HCT116 (cell line): Measurements from ENCODE around the gene PTH2. TPM values are rescaled to one million over a fixed set of nuclear protein-coding genes. Genes with fewer than 3 reads are reported as not detected.

Source experiments
- ATAC-seq: fragments of 200-7000 bp; cut with Tn5 transposase; 2 replicates; pipeline ENCODE4 v1.9.1; 2020; ENCODE audit warnings: mild to moderate bottlenecking, moderate library complexity
- BruUV-seq: library from RNA; stranded (reverse); fragments of 400-500 nt; replicated peaks from 2 replicates; lab custom pipeline; 2021; lab: Mats Ljungman, UMichigan
- CTCF ChIA-PET: fragments of 300-600 bp; sonication (Branson Sonifier 250); formaldehyde crosslinking; loops from one replicate; lab custom pipeline; 2021; ENCODE audit warnings: antibody characterized with exemption; lab: Charles Lee
- POLR2A ChIA-PET: fragments of 300-600, 350-600 bp; sonication (Branson Sonifier 250); formaldehyde crosslinking; loops from one replicate; lab custom pipeline; 2021; ENCODE audit warnings: antibody characterized with exemption; lab: Charles Lee
- RAD21 ChIA-PET, 2 experiments: fragments of 300-600 bp; sonication (Branson Sonifier 250); formaldehyde crosslinking; loops; one replicate each; lab custom pipeline; 2023; ENCODE audit warnings: low total read pairs in 2 of 2; ENCODE audit not compliant: uncharacterized antibody in 2 of 2, unreplicated experiment in 2 of 2, low non-redundant PET in 1 of 2; lab: Charles Lee
- DNase-seq: peaks from one replicate; pipeline ENCODE4 v3.0.0-alpha.2; 2010; ENCODE audit warnings: low read depth, low spot score
- H2AFZ ChIP-seq: fragments of 200-600 bp; shearing (Covaris generic), sonication (generic); 2 replicates; pipeline ENCODE4 v1.6.1; 2017; ENCODE audit warnings: low read depth, mixed run types, mixed read lengths, antibody characterized with exemption, low read length; ENCODE audit not compliant: poor library complexity, severe bottlenecking
- H3K27ac ChIP-seq: 2 replicates; pipeline ENCODE4 v1.5.1; 2012; ENCODE audit warnings: low read depth, low read length
- H3K27me3 ChIP-seq: fragments of 200-600 bp; sonication (generic); 2 replicates; pipeline ENCODE4 v1.6.1; 2016; ENCODE audit warnings: mixed run types, low read length, mixed read lengths; ENCODE audit not compliant: insufficient read depth
- H3K36me3 ChIP-seq, 2 experiments: fragments of 200-500 bp in 1 of 2; fragments of 200-600 bp in 1 of 2; sonication (Bioruptor generic) in 1 of 2; sonication (generic) in 1 of 2; 2 replicates each; pipeline versions ENCODE4 v1.5.1 to v1.6.1; 2014 to 2016; ENCODE audit warnings: low read length in 2 of 2, inconsistent platforms in 1 of 2, mixed read lengths in 1 of 2, mixed run types in 1 of 2; ENCODE audit not compliant: insufficient read depth in 2 of 2, control insufficient read depth in 1 of 2
- H3K4me1 ChIP-seq, 2 experiments: fragments of 200-600 bp in 1 of 2; sonication (generic) in 1 of 2; 2 replicates each; pipeline versions ENCODE4 v1.5.1 to v1.6.1; 2012 to 2017; ENCODE audit warnings: low read length in 2 of 2, inconsistent platforms in 1 of 2, mild to moderate bottlenecking in 1 of 2, mixed read lengths in 1 of 2, mixed run types in 1 of 2, moderate library complexity in 1 of 2; ENCODE audit not compliant: insufficient read depth in 2 of 2, control insufficient read depth in 1 of 2
- H3K4me2 ChIP-seq: fragments of 200-600 bp; sonication (generic); 2 replicates; pipeline ENCODE4 v1.6.1; 2017; ENCODE audit warnings: mixed run types, low read length, mixed read lengths
- H3K4me3 ChIP-seq, 2 experiments: fragments of 200-600 bp in 1 of 2; sonication (generic) in 1 of 2; replicated peaks in 1 of 2; 2 replicates each; pipeline ENCODE4 v1.5.1; 2011 to 2016; ENCODE audit warnings: low read length in 2 of 2, control low read depth in 1 of 2, low read depth in 1 of 2, mild to moderate bottlenecking in 1 of 2, mixed read lengths in 1 of 2, mixed run types in 1 of 2
- H3K79me2 ChIP-seq: fragments of 200-600 bp; sonication (generic); 2 replicates; pipeline ENCODE4 v1.6.1; 2017; ENCODE audit warnings: mild to moderate bottlenecking, mixed run types, low read length, moderate library complexity, mixed read lengths; ENCODE audit not compliant: insufficient read depth
- H3K9ac ChIP-seq: fragments of 200-600 bp; sonication (generic); 2 replicates; pipeline ENCODE4 v1.6.1; 2016; ENCODE audit warnings: low read length, mixed read lengths
- H3K9me2 ChIP-seq: fragments of 200-600 bp; sonication (generic), shearing (Covaris generic); 2 replicates; pipeline ENCODE4 v1.6.1; 2017; ENCODE audit warnings: mixed run types, mild to moderate bottlenecking, moderate library complexity; ENCODE audit not compliant: insufficient read depth
- H3K9me3 ChIP-seq, 2 experiments: fragments of 200-500 bp in 1 of 2; fragments of 200-600 bp in 1 of 2; sonication (Bioruptor generic) in 1 of 2; sonication (generic) in 1 of 2; 2 replicates each; pipeline ENCODE4 v1.6.1; 2014 to 2017; ENCODE audit warnings: low read length in 2 of 2, mixed read lengths in 2 of 2, inconsistent platforms in 1 of 2, low read depth in 1 of 2, mild to moderate bottlenecking in 1 of 2, mixed run types in 1 of 2, moderate library complexity in 1 of 2; ENCODE audit not compliant: control insufficient read depth in 1 of 2, insufficient read depth in 1 of 2
- H4K20me1 ChIP-seq: fragments of 200-600 bp; sonication (generic), shearing (Covaris generic); 2 replicates; pipeline ENCODE4 v1.6.1; 2017; ENCODE audit warnings: mixed run types, mild to moderate bottlenecking, moderate library complexity; ENCODE audit not compliant: insufficient read depth
- EGR1 ChIP-seq: IDR thresholded peaks from 2 replicates; pipeline ENCODE4 v1.6.1; 2012; ENCODE audit warnings: low read depth
- ELF1 ChIP-seq: IDR thresholded peaks from 2 replicates; pipeline ENCODE4 v1.6.1; 2012; ENCODE audit warnings: low read depth, borderline replicate concordance
- POLR2A ChIP-seq: IDR thresholded peaks from 2 replicates; pipeline ENCODE4 v1.7.0; 2011; ENCODE audit warnings: borderline replicate concordance; ENCODE audit not compliant: insufficient read depth, insufficient read length; ENCODE audit errors: extremely low read depth
- TCF7L2 ChIP-seq: IDR thresholded peaks from 2 replicates; pipeline ENCODE4 v1.7.0; 2011; ENCODE audit warnings: borderline replicate concordance, inconsistent platforms; ENCODE audit not compliant: insufficient read depth, insufficient read length; ENCODE audit errors: extremely low read depth
- ZFX ChIP-seq: fragments of 450-650 bp; IDR thresholded peaks from 2 replicates; pipeline ENCODE4 v1.6.1; 2017
- intact Hi-C: fragments of 100-400 bp; cut with micrococcal nuclease; formaldehyde crosslinking; loops from 2 replicates; pipeline ENCODE4 v1.10.0; 2022
- total RNA-seq: library from RNA; stranded (reverse); gene quantifications from one replicate; pipeline ENCODE4 v1.2.1, GENCODE V29; 2021; ENCODE audit not compliant: unreplicated experiment

PTH2 gene
- total RNA-seq, 1 experiment from 2014 or later = 9.5 TPM

DNA sequence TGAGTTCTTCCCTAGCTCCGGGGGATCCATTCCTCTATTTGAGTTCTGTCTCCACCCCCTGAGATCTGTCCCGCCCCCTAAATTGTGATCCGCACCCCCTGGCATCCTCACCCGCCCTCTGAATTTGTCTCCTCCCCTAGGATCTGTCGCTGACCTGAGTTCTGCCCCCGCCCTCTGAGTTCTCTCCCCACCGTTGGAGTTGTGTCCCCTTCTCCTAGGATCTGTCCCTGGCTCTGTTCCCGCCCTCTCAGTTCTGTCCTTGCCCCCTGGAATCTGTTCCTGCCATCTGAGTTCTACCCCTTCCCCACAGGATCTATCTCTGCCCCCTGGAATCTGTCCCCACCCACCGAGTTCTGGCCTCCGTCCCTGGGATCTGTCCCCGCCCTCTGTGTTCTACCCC is 19.1 kb upstream of the PTH2 start:
- peaks cover 7 to 33% of the 10 kb centered on the region in 2 experiments; a peak in 3 of 4 replicates for H3K4me1 ChIP-seq
- H3K27ac ChIP-seq = peak overlapping the region; percentile 92; the same call in 1 of the 2 replicates
- peak overlapping the region; percentile 68 for H2AFZ ChIP-seq
- no peak for TF ChIP-seq EGR1
- no peak for TF ChIP-seq ELF1
- TF ChIP-seq TCF7L2 = no peak
- no peak for TF ChIP-seq POLR2A
- peaks cover 19% of the 10 kb centered on the region for H3K27me3 ChIP-seq
- ChIA-PET POLR2A (interaction anchor here (0.5 to 1.2 kb wide), 7 partner anchors 10 to 213 kb away, joined by 3 to 8 read pairs (median 4); partner anchors contain the start of genes ALDH16A1 and PIH1D1), RAD21 (interaction anchor here (0.8 to 1.1 kb wide), 3 partner anchors 16 to 51 kb away, joined by 3 to 5 read pairs (median 5); no protein-coding TSS in a partner anchor), CTCF (interaction anchor here (0.6 to 1.5 kb wide), 12 partner anchors 10 to 478 kb away, joined by 3 to 15 read pairs (median 3); partner anchors contain the start of genes DKKL1, PIH1D1 and TEAD2)
- H3K9me3 ChIP-seq = no peaks in the 10 kb centered on the region
- ATAC-seq (no peak), DNase-seq (no peak)
- intact Hi-C loops = loop anchor here (2.0 kb wide), 1 partner anchor 218 kb away; no protein-coding TSS in a partner anchor
- H3K9me2 ChIP-seq = no peaks in the 10 kb centered on the region
- peak overlapping the region; percentile 86 for H3K9ac ChIP-seq
- H4K20me1 ChIP-seq = no peaks in the 10 kb centered on the region
- no peaks in the 10 kb centered on the region for H3K79me2 ChIP-seq
- H3K4me2 ChIP-seq = peak overlapping the region; percentile 98
- H3K36me3 ChIP-seq = peaks cover 4 to 9% of the 10 kb centered on the region in 2 experiments; a peak in 2 of 4 replicates
- no TSS peak for BruUV-seq
- peak overlapping the region; percentile 63 to 80; a peak in 3 of 4 replicates for H3K4me3 ChIP-seq

DNA sequence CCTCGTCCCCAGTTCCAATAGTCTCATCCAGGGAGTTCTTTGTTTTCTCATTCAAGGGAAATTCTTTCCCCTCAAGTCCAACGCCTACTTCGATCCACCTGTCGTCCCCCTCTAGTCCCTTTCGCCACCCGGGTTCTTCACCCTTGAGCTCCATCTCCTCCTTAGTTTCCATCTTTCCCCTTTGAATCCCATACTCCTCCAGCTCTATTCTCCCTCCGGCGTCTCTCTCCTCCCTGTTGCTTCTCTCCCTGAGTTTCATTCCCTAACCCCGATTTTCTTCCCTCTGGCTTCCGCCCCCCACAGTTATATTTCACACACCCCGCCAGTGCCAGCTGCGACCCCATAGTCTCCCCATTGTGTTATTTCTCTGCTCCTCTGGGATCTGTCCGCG is 18.7 kb upstream of the PTH2 start:
- H2AFZ ChIP-seq = peak overlapping the region; percentile 68
- CTCF ChIA-PET = interaction anchor here (0.6 to 1.5 kb wide), 4 partner anchors 10 to 80 kb away, joined by 3 to 9 read pairs (median 3); partner anchors contain the start of genes PIH1D1 and TEAD2
- no peaks in the 10 kb centered on the region for H3K79me2 ChIP-seq
- no peaks in the 10 kb centered on the region for H4K20me1 ChIP-seq
- BruUV-seq = no TSS peak
- peaks cover 21% of the 10 kb centered on the region for H3K27me3 ChIP-seq
- peak overlapping the region in 1 of 2 experiments; percentile 80; a peak in 2 of 4 replicates for H3K4me3 ChIP-seq
- H3K27ac ChIP-seq = peak overlapping the region; percentile 92; the same call in 1 of the 2 replicates
- no peaks in the 10 kb centered on the region for H3K9me2 ChIP-seq
- no peak for TF ChIP-seq ZFX
- DNase-seq (no peak), ATAC-seq (no peak)
- H3K4me1 ChIP-seq = peaks cover 7 to 31% of the 10 kb centered on the region in 2 experiments; a peak in 3 of 4 replicates
- peak overlapping the region; percentile 98 for H3K4me2 ChIP-seq
- peak overlapping the region; percentile 86; the same call in 1 of the 2 replicates for H3K9ac ChIP-seq
- H3K9me3 ChIP-seq = no peaks in the 10 kb centered on the region
- RAD21 ChIA-PET = interaction anchor here in 1 of 2 experiments (1.1 kb wide), 1 partner anchor 16 kb away, joined by 3 read pairs; no protein-coding TSS in a partner anchor
- intact Hi-C loops = loop anchor here (2.0 kb wide), 1 partner anchor 217 kb away; no protein-coding TSS in a partner anchor
- POLR2A ChIA-PET = interaction anchor here (1.2 kb wide), 1 partner anchor 38 kb away, joined by 3 read pairs; no protein-coding TSS in a partner anchor
- H3K36me3 ChIP-seq = peaks cover 4 to 5% of the 10 kb centered on the region in 2 experiments; a peak in 2 of 4 replicates
